ENCODE data around the gene HCN4.

DNA sequence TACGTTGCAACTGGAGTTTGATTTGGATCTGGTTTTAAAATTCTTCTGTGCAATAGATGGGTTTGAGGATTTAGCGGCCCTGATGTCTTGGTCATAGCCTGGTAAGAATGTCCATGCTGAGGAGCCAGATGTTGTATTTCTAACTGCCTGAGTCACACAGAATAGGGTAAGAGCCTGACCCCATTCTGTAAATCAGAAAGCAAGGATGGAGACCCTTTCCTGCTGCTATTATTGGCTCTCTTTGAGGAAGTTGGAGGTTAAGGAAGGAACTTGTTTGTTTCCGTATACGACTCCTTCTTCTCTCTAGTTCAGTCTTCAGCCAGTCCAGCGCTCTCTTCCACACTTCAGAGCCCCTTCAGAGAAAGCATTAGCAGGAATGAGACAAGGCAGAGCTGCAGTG lies 65.1 kb downstream of the HCN4 start:
- TF ChIP-seq, protein P1, sequence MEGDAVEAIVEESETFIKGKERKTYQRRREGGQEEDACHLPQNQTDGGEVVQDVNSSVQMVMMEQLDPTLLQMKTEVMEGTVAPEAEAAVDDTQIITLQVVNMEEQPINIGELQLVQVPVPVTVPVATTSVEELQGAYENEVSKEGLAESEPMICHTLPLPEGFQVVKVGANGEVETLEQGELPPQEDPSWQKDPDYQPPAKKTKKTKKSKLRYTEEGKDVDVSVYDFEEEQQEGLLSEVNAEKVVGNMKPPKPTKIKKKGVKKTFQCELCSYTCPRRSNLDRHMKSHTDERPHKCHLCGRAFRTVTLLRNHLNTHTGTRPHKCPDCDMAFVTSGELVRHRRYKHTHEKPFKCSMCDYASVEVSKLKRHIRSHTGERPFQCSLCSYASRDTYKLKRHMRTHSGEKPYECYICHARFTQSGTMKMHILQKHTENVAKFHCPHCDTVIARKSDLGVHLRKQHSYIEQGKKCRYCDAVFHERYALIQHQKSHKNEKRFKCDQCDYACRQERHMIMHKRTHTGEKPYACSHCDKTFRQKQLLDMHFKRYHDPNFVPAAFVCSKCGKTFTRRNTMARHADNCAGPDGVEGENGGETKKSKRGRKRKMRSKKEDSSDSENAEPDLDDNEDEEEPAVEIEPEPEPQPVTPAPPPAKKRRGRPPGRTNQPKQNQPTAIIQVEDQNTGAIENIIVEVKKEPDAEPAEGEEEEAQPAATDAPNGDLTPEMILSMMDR (IDR thresholded peaks at IDR 0.05), result no peak
- TF ChIP-seq POLR2A (IDR thresholded peaks at IDR 0.05) (no peak), EP300 (IDR thresholded peaks at IDR 0.05) (no peak)

Measured in tibial nerve (tissue), 4 donors.